GM23338 (cell line): ENCODE measurements around the gene CDKN1A. TPM values are rescaled to one million over a fixed set of nuclear protein-coding genes. Genes with fewer than 3 reads are reported as not detected.

Source experiments
- ATAC-seq: fragments of 200-7000 bp; cut with Tn5 transposase; 3 replicates; pipeline ENCODE4 v1.9.1; 2020
- DNase-seq: peaks from one replicate; pipeline ENCODE4 v3.0.0-alpha.2; 2015; ENCODE audit warnings: low spot score
- H2AFZ ChIP-seq: fragments of 200-600 bp; sonication (generic); 2 replicates; pipeline ENCODE4 v1.8.0; 2016; ENCODE audit warnings: antibody characterized with exemption, mild to moderate bottlenecking, moderate library complexity
- H3F3A ChIP-seq: fragments of 200-600 bp; sonication (generic); replicated peaks from 2 replicates; pipeline ENCODE4 v1.8.0; 2017; ENCODE audit warnings: antibody characterized with exemption, mixed run types, low read depth
- H3K27ac ChIP-seq: fragments of 200-600 bp; sonication (generic); 2 replicates; pipeline ENCODE4 v1.6.1; 2016; ENCODE audit warnings: low read depth
- H3K27me3 ChIP-seq: fragments of 200-600 bp; sonication (generic); 2 replicates; pipeline ENCODE4 v1.8.0; 2016; ENCODE audit warnings: mild to moderate bottlenecking, mixed run types, moderate library complexity; ENCODE audit not compliant: insufficient read depth
- H3K36me3 ChIP-seq: fragments of 200-600 bp; sonication (generic); 2 replicates; pipeline ENCODE4 v1.8.0; 2016; ENCODE audit warnings: mild to moderate bottlenecking; ENCODE audit not compliant: insufficient read depth
- H3K4me1 ChIP-seq: fragments of 200-600 bp; sonication (generic); 2 replicates; pipeline ENCODE4 v1.8.0; 2016; ENCODE audit warnings: mild to moderate bottlenecking, moderate library complexity; ENCODE audit not compliant: insufficient read depth
- H3K4me2 ChIP-seq: fragments of 200-600 bp; sonication (generic); 2 replicates; pipeline ENCODE4 v1.7.1; 2017; ENCODE audit warnings: mixed run types
- H3K4me3 ChIP-seq: fragments of 200-600 bp; sonication (generic); 2 replicates; pipeline ENCODE4 v1.6.1; 2016; ENCODE audit warnings: mixed run types
- H3K79me2 ChIP-seq: fragments of 200-600 bp; sonication (generic); replicated peaks from 2 replicates; pipeline ENCODE4 v1.8.0; 2017; ENCODE audit warnings: mild to moderate bottlenecking; ENCODE audit not compliant: insufficient read depth
- H3K9me2 ChIP-seq: fragments of 200-600 bp; sonication (generic); 2 replicates; pipeline ENCODE4 v1.8.0; 2017; ENCODE audit not compliant: insufficient read depth
- H4K20me1 ChIP-seq: fragments of 200-600 bp; sonication (generic); replicated peaks from 2 replicates; pipeline ENCODE4 v1.8.0; 2017; ENCODE audit warnings: mild to moderate bottlenecking; ENCODE audit not compliant: insufficient read depth
- H3K27ac Mint-ChIP-seq: 2 replicates; pipeline ENCODE4 v1.8.0; 2020; ENCODE audit warnings: inconsistent platforms, mild to moderate bottlenecking, moderate library complexity, mixed read lengths
- H3K27me3 Mint-ChIP-seq: 3 replicates; pipeline ENCODE4 v1.8.0; 2022; ENCODE audit warnings: low read depth, mild to moderate bottlenecking, moderate library complexity, mixed read lengths, inconsistent platforms; ENCODE audit not compliant: insufficient read depth, poor library complexity
- H3K36me3 Mint-ChIP-seq: 3 replicates; pipeline ENCODE4 v1.8.0; 2021; ENCODE audit warnings: low read depth, mild to moderate bottlenecking, inconsistent platforms, moderate library complexity, mixed read lengths
- H3K4me1 Mint-ChIP-seq: 3 replicates; pipeline ENCODE4 v1.8.0; 2020; ENCODE audit warnings: mild to moderate bottlenecking, inconsistent platforms, mixed read lengths
- H3K4me3 Mint-ChIP-seq: 3 replicates; pipeline ENCODE4 v1.8.0; 2021; ENCODE audit warnings: moderate library complexity, mild to moderate bottlenecking, inconsistent platforms, mixed read lengths
- H3K9me3 Mint-ChIP-seq: 3 replicates; pipeline ENCODE4 v1.8.0; 2020; ENCODE audit warnings: moderate library complexity, mild to moderate bottlenecking, inconsistent platforms, mixed read lengths
- CREB1 ChIP-seq: fragments of 250-450 bp; sonication (Bioruptor Pico); IDR thresholded peaks from 2 replicates; pipeline ENCODE4 v1.5.0; 2020; ENCODE audit warnings: low read depth, mild to moderate bottlenecking, moderate library complexity
- EZH2 ChIP-seq: fragments of 200-600 bp; sonication (generic); IDR thresholded peaks from one replicate; pipeline ENCODE4 v1.8.0; 2017; ENCODE audit warnings: antibody characterized with exemption, mild to moderate bottlenecking, low read depth; ENCODE audit not compliant: unreplicated experiment
- EZH2phosphoT487 ChIP-seq: fragments of 200-600 bp; sonication (generic); IDR thresholded peaks from one replicate; pipeline ENCODE4 v1.8.1; 2018; ENCODE audit warnings: antibody characterized with exemption; ENCODE audit not compliant: unreplicated experiment
- JUNB ChIP-seq: IDR thresholded peaks from one replicate; pipeline ENCODE4 v1.6.1; 2016; ENCODE audit warnings: antibody characterized with exemption; ENCODE audit not compliant: unreplicated experiment
- NANOG ChIP-seq: IDR thresholded peaks from 2 replicates; pipeline ENCODE4 v1.6.1; 2016; ENCODE audit warnings: antibody characterized with exemption, borderline replicate concordance
- POLR2AphosphoS5 ChIP-seq: IDR thresholded peaks from 2 replicates; pipeline ENCODE4 v1.6.1; 2016; ENCODE audit warnings: antibody characterized with exemption, low read depth
- STAT1 ChIP-seq: IDR thresholded peaks from one replicate; pipeline ENCODE4 v1.6.1; 2016; ENCODE audit warnings: antibody characterized with exemption; ENCODE audit not compliant: unreplicated experiment
- ZNF114 ChIP-seq: fragments of 250-450 bp; sonication (Bioruptor Pico); IDR thresholded peaks from 2 replicates; pipeline ENCODE4 v1.5.0; 2020; ENCODE audit warnings: mild to moderate bottlenecking, moderate library complexity
- ZNF331 ChIP-seq: fragments of 250-450 bp; sonication (Bioruptor Pico); IDR thresholded peaks from 2 replicates; pipeline ENCODE4 v1.5.0; 2020; ENCODE audit warnings: low read depth, mild to moderate bottlenecking, moderate library complexity
- polyA plus RNA-seq: library from polyadenylated mRNA; unstranded; fragments of >200 nt; fragmentation: Nextera tagmentation; extraction: Ambion mirVana; gene quantifications from 2 replicates; pipeline ENCODE4 v1.2.1, GENCODE V29; 2016
- total RNA-seq: library from RNA; depleted of rRNA; stranded (reverse); fragments of >200 nt; shearing (Covaris generic); gene quantifications from 2 replicates; pipeline ENCODE4 v1.2.3, GENCODE V29; 2014
- TF ChIP-seq, protein P1 (sequence below): IDR thresholded peaks from one replicate; pipeline ENCODE4 v1.6.1; 2018; ENCODE audit warnings: antibody characterized with exemption; ENCODE audit not compliant: unreplicated experiment
- TF ChIP-seq, protein P2 (sequence below): IDR thresholded peaks from 2 replicates; pipeline ENCODE4 v1.6.1; 2016; ENCODE audit warnings: antibody characterized with exemption
- TF ChIP-seq, protein P3 (sequence below): fragments of 250-450 bp; sonication (Bioruptor Pico); IDR thresholded peaks from 2 replicates; pipeline ENCODE4 v1.5.0; 2020; ENCODE audit warnings: mild to moderate bottlenecking, moderate library complexity
- TF ChIP-seq, protein P4 (sequence below), 2 experiments: fragments of 200-600 bp in 1 of 2; sonication (generic) in 1 of 2; conservative IDR thresholded peaks; 2 replicates each; pipeline versions ENCODE4 v1.5.1 to v1.6.1; 2016 to 2017; ENCODE audit warnings: antibody characterized with exemption in 2 of 2, low read depth in 2 of 2, mild to moderate bottlenecking in 2 of 2, moderate library complexity in 1 of 2

Gene CDKN1A
- total and polyA plus RNA-seq, 2 experiments from 2014 or later, result 31.5 to 45.6 TPM

DNA sequence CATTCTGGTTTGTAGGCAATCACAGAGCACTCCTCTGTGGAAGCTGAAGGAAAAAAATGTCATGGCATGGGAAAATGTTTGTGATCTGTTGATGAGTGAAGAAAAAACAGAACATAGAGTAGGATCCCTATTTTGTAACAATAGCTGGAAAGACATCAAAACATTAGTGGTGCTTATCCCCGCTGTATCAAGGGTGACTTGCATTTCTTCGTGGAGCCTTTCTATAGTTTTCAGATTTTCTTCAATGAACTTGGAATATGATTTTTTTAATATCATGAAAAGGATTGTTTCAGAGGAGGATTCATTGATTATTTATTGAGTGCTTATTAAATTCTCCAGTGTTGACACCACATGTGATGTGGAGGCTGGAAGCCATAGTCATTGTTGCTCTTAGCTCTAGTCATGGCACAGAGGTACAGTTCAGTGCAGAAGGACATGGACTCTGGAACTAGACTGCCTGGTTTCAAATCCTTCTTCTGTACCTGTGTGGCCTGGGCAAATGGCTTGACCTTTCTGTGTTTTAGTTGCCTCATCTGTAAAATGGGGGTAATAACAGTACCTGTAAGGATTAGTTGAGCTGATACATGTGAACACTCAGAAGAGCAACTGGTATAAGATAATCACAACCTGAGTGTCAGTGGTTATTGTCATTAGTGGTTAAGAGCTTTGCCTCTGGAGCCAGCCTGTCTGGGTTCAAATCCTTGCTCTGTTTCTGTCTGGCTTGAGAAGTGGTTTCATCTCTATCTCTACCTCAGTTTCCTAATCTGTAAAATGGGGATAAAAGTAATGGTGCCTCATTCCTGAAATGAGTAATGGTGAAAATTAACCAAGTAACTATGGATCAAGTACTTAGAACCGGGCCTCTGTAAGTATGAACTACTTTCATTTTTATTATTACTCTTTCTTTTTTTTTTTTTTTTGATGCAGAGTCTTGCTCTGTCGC, 14.7 kb upstream of the CDKN1A start:
- peaks cover 8% of the 10 kb centered on the region; the same call in 1 of the 2 replicates for H3F3A ChIP-seq
- Mint-ChIP-seq H3K27me3 (peaks cover 7% of the 10 kb centered on the region), H3K4me1 (peaks cover 32% of the 10 kb centered on the region), H3K27ac (no peak overlapping the region; the same call in 1 of the 2 replicates), H3K36me3 (no peaks in the 10 kb centered on the region), H3K4me3 (no peak overlapping the region), H3K9me3 (no peaks in the 10 kb centered on the region)
- H3K9me2 ChIP-seq, result no peaks in the 10 kb centered on the region
- no peak overlapping the region for H3K4me2 ChIP-seq
- H3K4me3 ChIP-seq, result no peak overlapping the region
- no peaks in the 10 kb centered on the region for H4K20me1 ChIP-seq
- no peaks in the 10 kb centered on the region for H3K36me3 ChIP-seq
- H3K27me3 ChIP-seq, result peaks cover 6% of the 10 kb centered on the region; the same call in 1 of the 2 replicates
- ATAC-seq (no peak), DNase-seq (no peak)
- no peaks in the 10 kb centered on the region for H3K79me2 ChIP-seq
- H2AFZ ChIP-seq, result no peak overlapping the region
- TF ChIP-seq, protein P1, sequence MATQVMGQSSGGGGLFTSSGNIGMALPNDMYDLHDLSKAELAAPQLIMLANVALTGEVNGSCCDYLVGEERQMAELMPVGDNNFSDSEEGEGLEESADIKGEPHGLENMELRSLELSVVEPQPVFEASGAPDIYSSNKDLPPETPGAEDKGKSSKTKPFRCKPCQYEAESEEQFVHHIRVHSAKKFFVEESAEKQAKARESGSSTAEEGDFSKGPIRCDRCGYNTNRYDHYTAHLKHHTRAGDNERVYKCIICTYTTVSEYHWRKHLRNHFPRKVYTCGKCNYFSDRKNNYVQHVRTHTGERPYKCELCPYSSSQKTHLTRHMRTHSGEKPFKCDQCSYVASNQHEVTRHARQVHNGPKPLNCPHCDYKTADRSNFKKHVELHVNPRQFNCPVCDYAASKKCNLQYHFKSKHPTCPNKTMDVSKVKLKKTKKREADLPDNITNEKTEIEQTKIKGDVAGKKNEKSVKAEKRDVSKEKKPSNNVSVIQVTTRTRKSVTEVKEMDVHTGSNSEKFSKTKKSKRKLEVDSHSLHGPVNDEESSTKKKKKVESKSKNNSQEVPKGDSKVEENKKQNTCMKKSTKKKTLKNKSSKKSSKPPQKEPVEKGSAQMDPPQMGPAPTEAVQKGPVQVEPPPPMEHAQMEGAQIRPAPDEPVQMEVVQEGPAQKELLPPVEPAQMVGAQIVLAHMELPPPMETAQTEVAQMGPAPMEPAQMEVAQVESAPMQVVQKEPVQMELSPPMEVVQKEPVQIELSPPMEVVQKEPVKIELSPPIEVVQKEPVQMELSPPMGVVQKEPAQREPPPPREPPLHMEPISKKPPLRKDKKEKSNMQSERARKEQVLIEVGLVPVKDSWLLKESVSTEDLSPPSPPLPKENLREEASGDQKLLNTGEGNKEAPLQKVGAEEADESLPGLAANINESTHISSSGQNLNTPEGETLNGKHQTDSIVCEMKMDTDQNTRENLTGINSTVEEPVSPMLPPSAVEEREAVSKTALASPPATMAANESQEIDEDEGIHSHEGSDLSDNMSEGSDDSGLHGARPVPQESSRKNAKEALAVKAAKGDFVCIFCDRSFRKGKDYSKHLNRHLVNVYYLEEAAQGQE, result no peak
- no peak for TF ChIP-seq JUNB
- TF ChIP-seq ZNF331 (CRISPR knock-in tag), result no peak
- TF ChIP-seq, protein P2, sequence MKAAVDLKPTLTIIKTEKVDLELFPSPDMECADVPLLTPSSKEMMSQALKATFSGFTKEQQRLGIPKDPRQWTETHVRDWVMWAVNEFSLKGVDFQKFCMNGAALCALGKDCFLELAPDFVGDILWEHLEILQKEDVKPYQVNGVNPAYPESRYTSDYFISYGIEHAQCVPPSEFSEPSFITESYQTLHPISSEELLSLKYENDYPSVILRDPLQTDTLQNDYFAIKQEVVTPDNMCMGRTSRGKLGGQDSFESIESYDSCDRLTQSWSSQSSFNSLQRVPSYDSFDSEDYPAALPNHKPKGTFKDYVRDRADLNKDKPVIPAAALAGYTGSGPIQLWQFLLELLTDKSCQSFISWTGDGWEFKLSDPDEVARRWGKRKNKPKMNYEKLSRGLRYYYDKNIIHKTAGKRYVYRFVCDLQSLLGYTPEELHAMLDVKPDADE, result no peak
- TF ChIP-seq NANOG, result no peak
- TF ChIP-seq, protein P3, sequence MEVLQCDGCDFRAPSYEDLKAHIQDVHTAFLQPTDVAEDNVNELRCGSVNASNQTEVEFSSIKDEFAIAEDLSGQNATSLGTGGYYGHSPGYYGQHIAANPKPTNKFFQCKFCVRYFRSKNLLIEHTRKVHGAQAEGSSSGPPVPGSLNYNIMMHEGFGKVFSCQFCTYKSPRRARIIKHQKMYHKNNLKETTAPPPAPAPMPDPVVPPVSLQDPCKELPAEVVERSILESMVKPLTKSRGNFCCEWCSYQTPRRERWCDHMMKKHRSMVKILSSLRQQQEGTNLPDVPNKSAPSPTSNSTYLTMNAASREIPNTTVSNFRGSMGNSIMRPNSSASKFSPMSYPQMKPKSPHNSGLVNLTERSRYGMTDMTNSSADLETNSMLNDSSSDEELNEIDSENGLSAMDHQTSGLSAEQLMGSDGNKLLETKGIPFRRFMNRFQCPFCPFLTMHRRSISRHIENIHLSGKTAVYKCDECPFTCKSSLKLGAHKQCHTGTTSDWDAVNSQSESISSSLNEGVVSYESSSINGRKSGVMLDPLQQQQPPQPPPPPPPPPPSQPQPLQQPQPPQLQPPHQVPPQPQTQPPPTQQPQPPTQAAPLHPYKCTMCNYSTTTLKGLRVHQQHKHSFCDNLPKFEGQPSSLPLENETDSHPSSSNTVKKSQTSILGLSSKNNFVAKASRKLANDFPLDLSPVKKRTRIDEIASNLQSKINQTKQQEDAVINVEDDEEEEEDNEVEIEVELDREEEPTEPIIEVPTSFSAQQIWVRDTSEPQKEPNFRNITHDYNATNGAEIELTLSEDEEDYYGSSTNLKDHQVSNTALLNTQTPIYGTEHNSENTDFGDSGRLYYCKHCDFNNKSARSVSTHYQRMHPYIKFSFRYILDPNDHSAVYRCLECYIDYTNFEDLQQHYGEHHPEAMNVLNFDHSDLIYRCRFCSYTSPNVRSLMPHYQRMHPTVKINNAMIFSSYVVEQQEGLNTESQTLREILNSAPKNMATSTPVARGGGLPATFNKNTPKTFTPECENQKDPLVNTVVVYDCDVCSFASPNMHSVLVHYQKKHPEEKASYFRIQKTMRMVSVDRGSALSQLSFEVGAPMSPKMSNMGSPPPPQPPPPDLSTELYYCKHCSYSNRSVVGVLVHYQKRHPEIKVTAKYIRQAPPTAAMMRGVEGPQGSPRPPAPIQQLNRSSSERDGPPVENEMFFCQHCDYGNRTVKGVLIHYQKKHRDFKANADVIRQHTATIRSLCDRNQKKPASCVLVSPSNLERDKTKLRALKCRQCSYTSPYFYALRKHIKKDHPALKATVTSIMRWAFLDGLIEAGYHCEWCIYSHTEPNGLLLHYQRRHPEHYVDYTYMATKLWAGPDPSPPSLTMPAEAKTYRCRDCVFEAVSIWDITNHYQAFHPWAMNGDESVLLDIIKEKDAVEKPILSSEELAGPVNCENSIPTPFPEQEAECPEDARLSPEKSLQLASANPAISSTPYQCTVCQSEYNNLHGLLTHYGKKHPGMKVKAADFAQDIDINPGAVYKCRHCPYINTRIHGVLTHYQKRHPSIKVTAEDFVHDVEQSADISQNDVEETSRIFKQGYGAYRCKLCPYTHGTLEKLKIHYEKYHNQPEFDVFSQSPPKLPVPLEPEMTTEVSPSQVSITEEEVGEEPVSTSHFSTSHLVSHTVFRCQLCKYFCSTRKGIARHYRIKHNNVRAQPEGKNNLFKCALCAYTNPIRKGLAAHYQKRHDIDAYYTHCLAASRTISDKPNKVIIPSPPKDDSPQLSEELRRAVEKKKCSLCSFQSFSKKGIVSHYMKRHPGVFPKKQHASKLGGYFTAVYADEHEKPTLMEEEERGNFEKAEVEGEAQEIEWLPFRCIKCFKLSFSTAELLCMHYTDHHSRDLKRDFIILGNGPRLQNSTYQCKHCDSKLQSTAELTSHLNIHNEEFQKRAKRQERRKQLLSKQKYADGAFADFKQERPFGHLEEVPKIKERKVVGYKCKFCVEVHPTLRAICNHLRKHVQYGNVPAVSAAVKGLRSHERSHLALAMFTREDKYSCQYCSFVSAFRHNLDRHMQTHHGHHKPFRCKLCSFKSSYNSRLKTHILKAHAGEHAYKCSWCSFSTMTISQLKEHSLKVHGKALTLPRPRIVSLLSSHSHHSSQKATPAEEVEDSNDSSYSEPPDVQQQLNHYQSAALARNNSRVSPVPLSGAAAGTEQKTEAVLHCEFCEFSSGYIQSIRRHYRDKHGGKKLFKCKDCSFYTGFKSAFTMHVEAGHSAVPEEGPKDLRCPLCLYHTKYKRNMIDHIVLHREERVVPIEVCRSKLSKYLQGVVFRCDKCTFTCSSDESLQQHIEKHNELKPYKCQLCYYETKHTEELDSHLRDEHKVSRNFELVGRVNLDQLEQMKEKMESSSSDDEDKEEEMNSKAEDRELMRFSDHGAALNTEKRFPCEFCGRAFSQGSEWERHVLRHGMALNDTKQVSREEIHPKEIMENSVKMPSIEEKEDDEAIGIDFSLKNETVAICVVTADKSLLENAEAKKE (CRISPR knock-in tag), result no peak
- no peak for TF ChIP-seq STAT1
- no peak for TF ChIP-seq EZH2phosphoT487
- no peak for TF ChIP-seq POLR2AphosphoS5
- TF ChIP-seq, protein P4, sequence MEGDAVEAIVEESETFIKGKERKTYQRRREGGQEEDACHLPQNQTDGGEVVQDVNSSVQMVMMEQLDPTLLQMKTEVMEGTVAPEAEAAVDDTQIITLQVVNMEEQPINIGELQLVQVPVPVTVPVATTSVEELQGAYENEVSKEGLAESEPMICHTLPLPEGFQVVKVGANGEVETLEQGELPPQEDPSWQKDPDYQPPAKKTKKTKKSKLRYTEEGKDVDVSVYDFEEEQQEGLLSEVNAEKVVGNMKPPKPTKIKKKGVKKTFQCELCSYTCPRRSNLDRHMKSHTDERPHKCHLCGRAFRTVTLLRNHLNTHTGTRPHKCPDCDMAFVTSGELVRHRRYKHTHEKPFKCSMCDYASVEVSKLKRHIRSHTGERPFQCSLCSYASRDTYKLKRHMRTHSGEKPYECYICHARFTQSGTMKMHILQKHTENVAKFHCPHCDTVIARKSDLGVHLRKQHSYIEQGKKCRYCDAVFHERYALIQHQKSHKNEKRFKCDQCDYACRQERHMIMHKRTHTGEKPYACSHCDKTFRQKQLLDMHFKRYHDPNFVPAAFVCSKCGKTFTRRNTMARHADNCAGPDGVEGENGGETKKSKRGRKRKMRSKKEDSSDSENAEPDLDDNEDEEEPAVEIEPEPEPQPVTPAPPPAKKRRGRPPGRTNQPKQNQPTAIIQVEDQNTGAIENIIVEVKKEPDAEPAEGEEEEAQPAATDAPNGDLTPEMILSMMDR (conservative IDR thresholded peaks at IDR 0.05; ENCODE audit: low read depth in 2 of 2), result no peak
- TF ChIP-seq EZH2, result no peak
- TF ChIP-seq CREB1, result no peak
- TF ChIP-seq ZNF114 (CRISPR knock-in tag), result no peak
- H3K4me1 ChIP-seq, result peaks cover 28% of the 10 kb centered on the region
- H3K27ac ChIP-seq, result no peak overlapping the region
